ENCODE data around the gene NCOA7. TPM values are rescaled to one million over a fixed set of nuclear protein-coding genes. Genes with fewer than 3 reads are reported as not detected.

NCOA7 gene
- total RNA-seq, 1 experiment from 2014 or later, result 14.4 TPM

GRCh38 chr6:125742464-125743120 lies 48.2 kb upstream of the NCOA7 start (continued):
- TF ChIP-seq ZNF532 (CRISPR knock-in tag; IDR thresholded peaks at IDR 0.05; ENCODE audit: borderline replicate concordance) (no peak), ZNF263 (CRISPR knock-in tag; IDR thresholded peaks at IDR 0.05; ENCODE audit: low read depth) (no peak), MAX (CRISPR knock-in tag; IDR thresholded peaks at IDR 0.05) (no peak)

- no peak for TF ChIP-seq ZNF416 (CRISPR knock-in tag; IDR thresholded peaks at IDR 0.05)
- TF ChIP-seq ATF1 (CRISPR knock-in tag; IDR thresholded peaks at IDR 0.05), result no peak
- no peak for TF ChIP-seq TEAD1 (CRISPR knock-in tag; IDR thresholded peaks at IDR 0.05)
- TF ChIP-seq CBFB (CRISPR knock-in tag; IDR thresholded peaks at IDR 0.05; ENCODE audit: low read depth), result no peak
- TF ChIP-seq ELF4 (CRISPR knock-in tag; IDR thresholded peaks at IDR 0.05; ENCODE audit: low read depth), result no peak
- TF ChIP-seq CTCF (IDR thresholded peaks at IDR 0.05), result no peak
- no peak for TF ChIP-seq IRF1 (CRISPR knock-in tag; IDR thresholded peaks at IDR 0.05)
- no peak for TF ChIP-seq OVOL2 (CRISPR knock-in tag; IDR thresholded peaks at IDR 0.05; ENCODE audit: borderline replicate concordance)
- TF ChIP-seq FOXK1 (CRISPR knock-in tag; IDR thresholded peaks at IDR 0.05), result no peak
- TF ChIP-seq NR1H2 (CRISPR knock-in tag; IDR thresholded peaks at IDR 0.05), result no peak
- no peak for TF ChIP-seq ERG (CRISPR knock-in tag; IDR thresholded peaks at IDR 0.05)
- no peak for TF ChIP-seq USF2 (CRISPR knock-in tag; IDR thresholded peaks at IDR 0.05)
- POLR2A ChIA-PET, result no interaction called here
- no peak for ATAC-seq
- Mint-ChIP-seq H3K36me3 (no peaks in the 10 kb centered on the region), H3K9me3 (no peaks in the 10 kb centered on the region), H3K27me3 (ENCODE audit: low read depth) (peaks cover 20% of the 10 kb centered on the region), H3K27ac (no peak overlapping the region), H3K4me1 (peaks cover 48% of the 10 kb centered on the region), H3K4me3 (no peak overlapping the region)
- CTCF ChIA-PET, result no interaction called here
- DNase-seq (ENCODE audit: low spot score), result no peak
These were observed 47.2 kb upstream of the NCOA7 start for GRCh38 chr6:125743604-125744003.
